Sciatic nerve (tissue), 2 donors: ENCODE results near the gene SFMBT1. TPM values are rescaled to one million over a fixed set of nuclear protein-coding genes. Genes with fewer than 3 reads are reported as not detected.

Experiments used
- ATAC-seq: fragments of 200-7000 bp; cut with Tn5 transposase; one replicate; pipeline ENCODE4 v1.9.1; 2020; ENCODE audit warnings: mild to moderate bottlenecking, moderate library complexity
- DNase-seq: peaks from one replicate; pipeline ENCODE4 v3.0.0-alpha.2; 2020; ENCODE audit warnings: low spot score
- intact Hi-C: fragments of 100-400 bp; cut with DNase I; formaldehyde crosslinking; loops from one replicate; pipeline ENCODE4 v1.14.2; 2022
- total RNA-seq: library from RNA; stranded (reverse); fragmentation: NEBNext Ultra II Directional; extraction: Animal tissue kit (Norgen Biotek cat#: 25700); gene quantifications from one replicate; pipeline ENCODE4 v1.2.1, GENCODE V29; 2021
- donor health status: DM: no; HTN: no; CAD: no.
- donor health status: DM: no; HTN: no; CAD: no.

The SFMBT1 gene
- total RNA-seq, 1 donor from 2014 or later, result 12.0 TPM

DNA sequence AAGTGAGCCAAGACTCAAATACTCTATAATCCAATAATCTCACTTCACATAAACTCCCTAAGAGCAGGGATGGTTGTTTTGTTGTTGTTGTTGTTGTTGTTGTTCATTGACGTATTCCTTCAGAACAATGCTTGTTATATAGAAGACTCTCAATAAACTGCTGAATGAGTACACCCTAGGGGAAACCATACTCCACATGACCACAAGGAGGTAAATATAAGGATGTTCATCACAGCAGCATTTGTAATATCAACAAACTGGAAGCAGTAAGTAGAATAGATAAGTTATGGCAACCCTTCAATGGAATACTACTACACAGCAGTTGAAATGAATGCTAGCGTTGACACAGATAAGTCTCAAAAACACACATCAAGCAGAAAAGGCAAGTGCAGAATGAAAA is 86.1 kb downstream of the SFMBT1 start:
- intact Hi-C loops, result no loop called here
- ATAC-seq, result no peak
- no peak for DNase-seq

DNA sequence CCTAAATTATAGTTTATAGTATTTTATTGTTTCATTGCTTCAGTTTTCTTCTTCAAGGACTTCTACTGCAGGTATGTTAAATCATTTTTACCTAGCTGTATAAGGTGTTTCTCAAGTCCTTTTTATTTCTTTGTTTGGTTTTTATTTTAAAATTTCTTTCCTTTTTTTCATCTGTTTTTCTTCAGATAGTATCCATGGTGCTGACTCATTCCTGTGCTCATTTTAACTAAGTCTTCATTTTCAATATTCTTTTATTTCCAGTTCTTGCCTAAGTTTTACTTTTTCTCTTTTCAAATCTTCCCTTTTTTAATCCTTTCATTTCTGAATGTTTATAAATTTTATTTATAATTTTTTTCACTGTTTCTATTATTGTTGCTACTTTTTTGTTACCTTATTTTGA is 106.3 kb downstream of the SFMBT1 start:
- DNase-seq (no peak), ATAC-seq (no peak)
- intact Hi-C loops, result no loop called here

DNA sequence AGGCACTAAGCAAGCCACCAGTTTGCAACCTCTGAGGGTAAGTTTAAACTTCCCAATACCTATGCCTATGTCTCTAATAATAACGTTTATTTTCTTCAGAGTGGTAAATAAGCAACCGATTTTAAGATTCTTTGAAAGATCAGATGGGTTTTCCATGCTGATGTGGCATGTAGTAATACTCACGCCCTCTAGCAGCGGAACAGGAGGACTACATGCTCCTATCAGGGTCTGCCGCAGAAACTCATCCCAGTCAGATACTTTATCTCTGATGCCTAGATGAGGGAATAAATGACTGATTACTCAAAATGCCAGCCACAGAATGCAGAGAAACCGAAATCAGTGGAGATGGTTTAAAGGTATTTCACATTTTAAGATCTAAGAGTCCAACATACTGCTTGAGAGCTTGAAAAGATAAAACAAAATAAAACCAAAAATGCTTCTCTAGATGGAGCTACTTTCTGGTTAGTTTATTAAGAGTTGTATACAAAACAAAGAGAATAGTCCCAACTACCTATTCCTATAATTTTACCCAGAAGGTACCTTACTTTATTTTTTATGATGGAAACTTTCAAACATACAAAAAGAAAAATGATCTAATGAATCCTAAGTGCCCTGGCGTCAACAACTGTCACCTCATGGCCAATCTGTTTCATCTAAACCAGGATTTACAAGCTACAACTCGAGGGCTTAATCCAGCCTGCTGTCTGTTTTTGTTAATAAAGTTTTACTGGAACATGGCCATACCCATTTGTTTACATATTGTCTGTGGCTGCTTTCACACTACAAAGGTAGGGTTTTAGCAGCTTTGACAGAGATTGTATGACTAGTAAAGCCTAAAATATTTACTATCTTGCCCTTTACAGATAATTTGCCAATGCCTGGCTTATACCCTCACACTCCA is 111.0 kb downstream of the SFMBT1 start:
- DNase-seq (no peak), ATAC-seq (peak; percentile 87)
- intact Hi-C loops, result loop anchor here (5.0 kb wide), 1 partner anchor 238 kb away; no protein-coding TSS in a partner anchor

DNA sequence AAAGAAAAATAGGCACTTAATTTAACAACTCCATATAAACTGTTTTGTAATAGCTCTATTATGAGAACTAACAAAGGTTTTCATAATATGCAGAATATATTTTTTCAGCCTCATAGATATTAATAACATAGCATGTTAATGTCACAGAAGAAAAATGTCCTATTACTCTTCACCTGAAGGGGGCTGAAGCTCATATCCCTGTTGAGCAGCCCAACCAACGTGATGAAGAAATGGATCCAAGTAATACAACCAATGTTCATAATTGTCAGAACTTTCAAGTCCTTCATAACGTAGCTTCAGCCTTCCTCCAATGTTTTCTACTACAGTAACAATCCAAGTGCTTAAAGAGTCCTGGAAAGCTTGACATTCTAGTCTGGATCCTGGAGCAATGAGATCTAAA is 114.0 kb downstream of the SFMBT1 start:
- intact Hi-C loops, result loop anchor here (5.0 kb wide), 1 partner anchor 235 kb away; no protein-coding TSS in a partner anchor
- DNase-seq (no peak), ATAC-seq (no peak)

GRCh38 chr3:52931328-52931727 is 114.5 kb downstream of the SFMBT1 start:
- intact Hi-C loops, result loop anchor here (5.0 kb wide), 1 partner anchor 234 kb away; no protein-coding TSS in a partner anchor
- DNase-seq, result no peak
- no peak for ATAC-seq

DNA sequence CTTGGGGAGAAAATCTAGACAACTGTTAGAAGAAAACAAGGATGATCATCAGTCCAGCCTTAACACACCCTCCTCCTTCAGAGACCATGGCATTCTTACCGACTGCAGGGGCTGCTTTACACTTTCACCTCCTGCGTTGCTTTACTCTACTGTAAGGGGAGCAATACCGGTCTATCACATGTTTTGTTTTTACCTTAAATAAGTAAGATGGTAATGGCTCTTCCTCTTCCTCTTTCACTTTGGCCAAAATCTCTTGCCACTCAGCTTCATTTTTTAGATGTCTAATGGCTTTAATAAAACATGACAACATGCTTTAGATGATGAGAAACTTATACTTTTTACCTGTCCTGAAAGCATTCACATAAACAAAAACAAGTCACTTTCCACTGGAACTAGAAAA is 115.1 kb downstream of the SFMBT1 start:
- ATAC-seq, result no peak
- intact Hi-C loops, result loop anchor here (5.0 kb wide), 1 partner anchor 233 kb away; no protein-coding TSS in a partner anchor
- DNase-seq, result no peak

- intact Hi-C loops, result no loop called here
- ATAC-seq, result no peak
- DNase-seq, result no peak
These were observed 119.3 kb downstream of the SFMBT1 start for GRCh38 chr3:52926554-52926953.

DNA sequence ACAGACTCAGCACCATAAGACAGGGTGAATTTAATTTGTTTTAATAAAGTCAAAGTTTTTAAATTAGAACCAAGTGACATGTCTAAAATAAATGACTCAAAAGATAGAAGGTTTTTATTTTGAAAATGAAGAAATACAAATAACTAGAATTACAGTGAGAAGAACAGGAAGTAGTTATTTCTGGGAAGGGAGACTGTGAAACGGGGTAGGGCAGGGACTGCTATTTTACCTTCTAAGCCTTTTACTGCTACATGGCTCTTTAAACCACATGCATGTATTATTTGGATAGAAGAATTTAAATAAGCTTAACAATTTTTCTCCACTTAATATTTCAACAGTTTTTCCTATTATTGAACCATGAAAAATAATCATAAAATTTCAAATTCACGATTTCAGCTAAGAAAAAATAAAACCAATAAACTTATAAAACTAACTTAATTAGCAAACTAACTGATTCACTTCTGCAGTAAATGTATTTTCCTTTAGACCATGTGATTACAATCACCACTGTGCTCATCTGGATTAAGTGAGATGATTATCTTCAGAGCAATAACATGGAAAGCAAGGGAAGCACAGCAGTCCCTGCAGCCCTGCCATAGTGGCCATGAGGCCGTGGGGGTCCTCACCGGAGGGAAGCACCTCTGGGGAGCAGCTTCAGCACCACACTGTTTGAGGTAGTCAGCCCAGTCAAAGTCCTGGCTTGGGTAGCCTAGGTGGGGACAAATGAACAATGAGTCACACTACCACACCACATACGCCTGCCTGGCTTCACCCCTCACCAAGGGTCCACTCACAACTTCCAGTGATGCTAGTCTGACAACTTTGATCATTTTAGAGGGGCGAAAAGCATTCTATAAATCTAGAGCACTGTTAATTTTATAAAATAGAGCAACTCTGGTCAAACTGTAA is 120.2 kb downstream of the SFMBT1 start:
- DNase-seq (no peak), ATAC-seq (no peak)
- intact Hi-C loops, result no loop called here

GRCh38 chr3:52923963-52924362 is 121.9 kb downstream of the SFMBT1 start:
- ATAC-seq (no peak), DNase-seq (no peak)
- intact Hi-C loops, result no loop called here

- ATAC-seq (no peak), DNase-seq (no peak)
- intact Hi-C loops, result no loop called here
These were observed 125.0 kb downstream of the SFMBT1 start for GRCh38 chr3:52920841-52921240.

- DNase-seq (no peak), ATAC-seq (no peak)
- intact Hi-C loops, result no loop called here
These were observed 128.8 kb downstream of the SFMBT1 start for GRCh38 chr3:52917044-52917443.

GRCh38 chr3:52915294-52915693 is 130.6 kb downstream of the SFMBT1 start:
- ATAC-seq, result no peak
- intact Hi-C loops, result no loop called here
- DNase-seq, result no peak

- DNase-seq (no peak), ATAC-seq (no peak)
- intact Hi-C loops, result no loop called here
These were observed 132.8 kb downstream of the SFMBT1 start for GRCh38 chr3:52912885-52913731.

DNA sequence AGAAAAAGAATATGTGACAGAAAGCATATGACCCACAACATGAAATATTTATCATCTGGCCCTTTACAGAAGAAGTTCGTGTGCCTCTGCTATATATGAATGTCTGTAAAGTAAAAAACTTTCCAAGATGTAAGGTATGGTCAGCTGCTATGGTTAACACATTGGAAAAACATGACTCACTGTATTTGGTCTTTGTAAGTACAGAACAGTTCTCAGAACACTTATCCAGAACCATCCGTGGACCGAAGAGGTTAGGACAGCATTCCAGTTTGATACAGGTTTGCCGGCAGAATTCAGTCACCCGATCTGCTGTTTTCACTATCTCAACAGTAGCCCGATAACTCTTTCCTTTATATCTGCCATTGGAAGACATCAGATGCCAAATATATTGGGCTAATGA is 135.1 kb downstream of the SFMBT1 start:
- intact Hi-C loops, result no loop called here

DNA sequence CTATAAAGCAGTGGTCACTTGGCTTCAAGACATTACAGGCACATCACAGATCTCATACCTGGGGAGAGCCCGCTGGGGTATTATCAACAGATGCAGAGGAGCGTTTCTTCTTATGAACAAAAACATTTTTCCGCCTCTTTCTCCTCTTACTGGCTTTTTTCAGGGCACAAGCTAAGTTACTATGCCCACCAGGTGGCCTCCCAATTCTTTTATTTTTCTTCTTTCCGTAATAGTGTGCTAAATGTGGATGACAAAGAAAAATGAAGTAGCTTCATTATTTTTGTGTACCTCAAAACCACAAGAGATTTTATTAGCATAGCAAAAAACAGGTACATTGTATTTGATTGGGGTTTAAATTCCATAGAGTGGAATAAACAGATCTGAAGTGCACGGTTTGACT is 138.4 kb downstream of the SFMBT1 start:
- no peak for DNase-seq
- no peak for ATAC-seq
- intact Hi-C loops, result no loop called here

More for the DNA sequence above, 135.1 kb downstream of the SFMBT1 start:
- no peak for DNase-seq
- no peak for ATAC-seq

DNA sequence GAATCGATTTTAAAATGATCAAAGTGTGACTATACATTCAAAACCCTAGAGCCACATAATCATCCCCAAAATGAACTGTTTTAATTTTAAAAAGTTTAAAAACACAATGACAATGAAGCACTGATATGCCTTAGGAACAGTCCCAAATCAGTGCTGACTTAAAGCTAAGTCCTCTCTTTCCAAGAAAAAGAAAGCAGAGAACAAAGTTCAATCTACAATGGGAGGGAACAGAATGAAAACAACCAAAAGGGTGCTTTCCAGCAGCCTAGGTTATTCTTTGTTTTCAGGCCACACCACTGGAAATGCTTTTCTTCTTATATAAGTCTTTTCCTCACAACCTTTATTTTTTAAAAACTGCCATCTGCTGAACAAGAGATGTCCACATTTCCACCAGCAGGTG is 141.3 kb downstream of the SFMBT1 start:
- ATAC-seq (no peak), DNase-seq (no peak)
- intact Hi-C loops, result no loop called here

DNA sequence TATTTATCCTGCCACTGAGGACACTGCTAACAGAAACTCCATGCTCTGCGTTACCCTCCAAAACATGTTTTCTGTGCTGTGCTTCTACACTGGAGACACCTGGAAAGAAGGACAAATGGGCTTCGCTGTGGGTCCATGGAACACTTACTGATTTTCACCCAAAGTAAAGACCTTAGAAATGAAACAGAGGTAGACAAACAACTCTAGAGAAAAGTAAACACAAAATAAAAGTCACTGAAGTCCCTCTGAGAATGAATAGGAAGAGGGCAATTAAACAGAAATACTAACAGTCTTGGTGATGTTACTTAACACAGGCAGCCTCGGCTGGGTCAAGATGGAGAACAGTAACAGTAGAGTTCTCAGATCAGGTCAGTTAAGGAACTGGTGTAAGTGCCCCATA is 141.9 kb downstream of the SFMBT1 start:
- no peak for ATAC-seq
- intact Hi-C loops, result no loop called here
- DNase-seq, result no peak

DNA sequence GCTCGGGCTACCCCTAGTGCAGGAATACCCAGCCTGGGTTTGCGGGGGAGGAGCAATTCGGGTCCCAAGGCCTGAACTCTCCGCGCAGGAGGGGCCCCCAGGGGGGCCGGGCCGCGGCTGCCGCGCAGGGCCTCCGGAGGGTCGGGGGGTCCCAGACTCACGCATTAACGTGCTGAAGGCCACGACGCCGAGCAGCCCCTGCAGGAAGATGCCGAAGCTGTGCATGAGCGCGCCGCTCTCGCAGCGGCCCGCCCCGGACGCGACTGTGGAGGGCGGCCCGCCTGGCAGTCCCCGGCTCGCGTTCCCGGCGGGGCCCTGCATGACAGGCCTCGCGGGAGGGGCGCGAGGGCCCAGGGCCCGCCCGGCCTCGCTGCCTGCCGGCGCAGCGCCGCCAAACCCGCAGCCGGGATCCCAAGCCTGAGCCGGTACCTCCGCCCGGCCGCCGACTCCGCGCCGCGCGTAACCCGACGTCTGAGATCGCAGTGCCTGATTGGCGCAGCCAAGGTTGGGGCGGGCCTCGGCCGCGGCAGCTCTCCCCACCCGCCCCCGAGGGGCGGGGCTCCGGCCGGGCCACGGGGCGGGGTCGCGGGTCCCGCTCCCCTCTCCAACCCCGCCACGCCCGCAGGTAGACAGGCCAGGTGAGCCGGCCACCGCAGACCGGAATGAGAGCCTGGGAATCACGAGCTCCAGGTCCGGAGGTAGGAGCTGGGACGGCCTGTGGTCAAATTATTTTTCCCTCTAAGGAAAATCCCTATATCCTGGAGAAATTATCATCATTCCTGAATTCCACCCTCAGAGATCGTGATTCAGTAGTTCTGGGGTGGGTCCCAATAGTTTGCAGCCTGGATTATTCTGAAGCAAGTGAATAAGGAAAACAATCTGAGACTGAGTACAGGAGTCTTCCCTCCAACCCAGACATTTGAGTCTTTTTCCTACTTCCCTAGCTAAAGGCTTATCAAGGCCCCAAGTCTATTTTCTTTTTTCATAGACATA is 148.4 kb downstream of the SFMBT1 start, which contains the start of gene STIMATE:
Gene STIMATE, minus strand, starts transcription at position 419 of the 993 bp plus-strand sequence. Its CDS starts 98 bp downstream, at position 321.
- DNase-seq, result peak; percentile 93
- intact Hi-C loops, result no loop called here
- ATAC-seq, result peak; percentile 98
